HPDE6-E6E7 (cell line): ENCODE data around the gene KCNAB2.
"Not testable (repeated sequence)": the region's sequence is repeated elsewhere in the genome, so short reads cannot be mapped to it uniquely, and the experiment has no call there.

Experiments used
- DNase-seq: peaks from one replicate; pipeline ENCODE4 v3.0.0; 2011; ENCODE audit warnings: missing footprints; ENCODE audit errors: extremely low spot score

The KCNAB2 gene

DNA sequence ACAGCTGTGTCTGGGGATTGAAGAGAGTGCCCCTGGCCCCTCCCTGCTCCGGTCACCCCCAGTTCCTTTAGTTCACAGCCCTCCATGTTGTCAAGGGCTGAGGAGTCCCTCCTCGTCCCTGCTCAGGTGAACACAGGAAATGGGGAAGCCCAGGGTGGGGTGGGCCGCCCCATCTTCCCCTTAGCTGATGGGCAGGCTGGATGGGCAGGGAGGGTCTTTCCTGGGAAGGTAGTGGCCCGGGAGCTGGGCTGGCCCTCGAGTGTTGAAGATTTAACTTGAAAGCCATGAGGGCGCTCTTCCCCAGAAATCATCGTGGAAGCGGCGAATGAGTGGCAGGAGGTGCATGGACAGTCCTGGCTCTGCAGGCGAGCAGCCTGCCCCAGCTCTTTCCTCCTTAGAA is 35.1 kb upstream of the KCNAB2 start:
- no peak for DNase-seq

- DNase-seq = no peak
These were observed 34.3 kb upstream of the KCNAB2 start for GRCh38 chr1:6011161-6011945.

- DNase-seq = no peak
These were observed 33.8 kb upstream of the KCNAB2 start for GRCh38 chr1:6011946-6012258.

GRCh38 chr1:6012529-6013318 is 33.0 kb upstream of the KCNAB2 start:
- DNase-seq = no peak

GRCh38 chr1:6013491-6013890 is 32.2 kb upstream of the KCNAB2 start:
- no peak for DNase-seq

DNA sequence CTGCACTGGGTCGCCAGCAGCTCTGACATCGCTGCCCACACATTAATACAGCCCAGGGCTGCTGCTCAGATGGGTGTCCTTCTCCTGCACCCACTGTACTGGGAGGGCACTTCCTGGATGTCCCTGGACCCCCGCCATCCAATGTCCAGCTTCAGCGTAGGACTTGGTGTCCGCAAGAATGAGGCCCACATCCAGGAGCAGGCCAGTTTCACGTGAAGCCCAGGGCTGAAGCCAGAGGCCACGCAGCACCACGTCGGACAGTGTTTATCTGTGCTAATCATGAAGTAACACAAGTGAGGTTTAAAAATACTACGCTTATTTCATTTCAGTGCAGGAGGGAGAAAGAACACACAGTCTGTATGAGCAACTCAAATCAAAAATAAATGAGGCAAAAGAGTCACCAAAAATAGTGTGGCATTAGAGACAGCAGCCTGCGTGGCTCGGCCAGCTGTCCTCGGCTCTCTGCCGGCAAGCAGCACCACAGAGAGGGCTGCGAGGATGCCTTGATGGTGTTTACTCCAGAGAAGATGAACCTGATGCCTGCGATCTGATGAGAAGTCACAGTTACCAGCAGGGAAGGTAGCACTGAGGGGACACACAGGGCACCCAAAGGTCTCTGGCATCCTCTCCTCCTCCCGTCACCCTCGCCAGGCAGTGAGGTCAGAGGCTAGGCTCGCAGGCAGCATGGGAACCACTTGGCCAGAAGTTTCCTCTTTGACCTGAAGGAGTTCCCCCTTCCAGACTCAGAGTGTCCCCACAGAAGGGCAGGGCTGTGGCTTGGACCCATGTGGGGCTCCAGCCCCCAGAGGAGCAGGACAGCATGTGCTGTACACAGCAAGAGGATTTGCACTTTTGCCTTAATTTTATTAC is 31.3 kb upstream of the KCNAB2 start:
- no peak for DNase-seq

- DNase-seq = peak; percentile 59
These were observed 29.4 kb upstream of the KCNAB2 start for GRCh38 chr1:6016191-6016865.

- not testable (repeated sequence) for DNase-seq
These were observed 28.0 kb upstream of the KCNAB2 start for GRCh38 chr1:6017654-6018053.

- DNase-seq = no peak
These were observed 26.4 kb upstream of the KCNAB2 start for GRCh38 chr1:6019166-6019845.

- DNase-seq = no peak
These were observed 23.5 kb upstream of the KCNAB2 start for GRCh38 chr1:6022193-6022592.

DNA sequence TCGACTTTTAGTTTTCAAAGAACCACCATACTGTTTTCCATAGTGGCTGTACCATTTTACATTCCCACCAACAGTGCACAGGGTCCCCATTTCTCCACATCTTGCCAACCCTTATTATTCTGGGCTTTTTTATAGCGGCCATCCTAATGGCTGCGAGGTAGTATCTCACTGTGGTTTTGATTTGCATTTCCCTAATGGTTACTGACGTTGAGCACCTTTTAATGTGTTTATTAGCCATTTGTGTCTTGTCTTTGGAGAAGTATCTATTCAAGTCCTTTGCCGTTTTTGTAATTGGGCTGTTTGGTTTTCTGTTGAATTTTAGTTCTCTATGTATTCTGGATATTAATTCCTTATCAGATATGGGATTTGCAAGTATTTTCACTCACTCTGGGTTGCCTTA is 22.3 kb upstream of the KCNAB2 start:
- no peak for DNase-seq

- DNase-seq = no peak
These were observed 21.3 kb upstream of the KCNAB2 start for GRCh38 chr1:6024376-6024775.

- peak; percentile 61 for DNase-seq
These were observed 20.2 kb upstream of the KCNAB2 start for GRCh38 chr1:6025269-6026094.

DNA sequence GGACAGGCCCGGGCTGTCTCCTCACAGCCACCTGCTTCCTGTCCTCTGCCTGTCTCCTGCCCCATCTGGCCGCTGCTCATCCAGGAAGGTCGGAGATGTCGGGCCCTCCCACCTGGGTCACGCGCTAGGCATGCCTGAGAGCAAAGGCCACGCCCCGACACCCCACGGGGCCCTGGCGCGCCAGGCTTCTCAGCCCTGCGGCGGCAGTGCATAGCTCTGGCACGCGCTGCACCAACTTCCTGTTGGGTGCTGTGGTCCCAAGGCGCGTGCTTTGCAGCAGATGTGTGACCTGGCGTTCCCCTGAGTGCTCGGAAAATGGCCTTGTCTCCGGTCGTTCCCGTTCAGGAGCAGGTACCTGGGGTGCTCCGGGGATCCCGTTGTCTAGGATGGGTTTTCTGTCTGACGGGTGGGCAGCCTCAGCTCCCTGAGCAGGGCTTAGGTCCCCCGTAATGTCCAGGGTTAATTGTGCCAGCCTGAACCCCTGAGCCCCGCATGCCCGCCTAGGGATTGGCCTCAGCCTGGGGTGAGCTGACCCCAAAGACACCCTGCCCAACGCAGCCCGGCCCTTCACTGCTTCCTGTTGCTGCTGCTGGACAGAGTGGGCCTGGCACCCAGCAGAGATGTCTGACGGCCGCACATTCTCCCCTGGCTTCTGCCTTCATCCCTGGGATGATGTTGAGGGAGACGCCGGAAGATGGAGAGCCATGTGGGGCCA is 19.4 kb upstream of the KCNAB2 start:
- DNase-seq = peak; percentile 55

DNA sequence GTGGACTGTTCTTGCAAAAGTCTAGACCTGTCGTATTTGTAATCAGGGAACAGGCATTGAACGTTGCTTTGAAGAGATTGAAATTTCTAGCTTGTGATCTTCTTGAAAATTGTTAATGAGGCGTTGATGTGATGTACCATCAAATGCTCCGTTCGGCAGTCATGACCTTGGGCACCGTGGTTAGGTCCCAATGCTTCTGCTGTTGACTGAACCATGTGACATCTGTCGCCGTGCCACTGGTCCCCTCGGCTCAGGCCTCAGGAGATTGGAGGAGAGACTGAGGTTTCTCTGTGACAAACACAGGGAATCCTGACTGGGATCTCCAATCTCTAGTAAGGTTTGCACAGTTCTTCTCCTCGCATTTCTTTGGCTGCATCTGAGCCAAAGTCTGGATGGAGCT is 18.1 kb upstream of the KCNAB2 start:
- DNase-seq = no peak

DNA sequence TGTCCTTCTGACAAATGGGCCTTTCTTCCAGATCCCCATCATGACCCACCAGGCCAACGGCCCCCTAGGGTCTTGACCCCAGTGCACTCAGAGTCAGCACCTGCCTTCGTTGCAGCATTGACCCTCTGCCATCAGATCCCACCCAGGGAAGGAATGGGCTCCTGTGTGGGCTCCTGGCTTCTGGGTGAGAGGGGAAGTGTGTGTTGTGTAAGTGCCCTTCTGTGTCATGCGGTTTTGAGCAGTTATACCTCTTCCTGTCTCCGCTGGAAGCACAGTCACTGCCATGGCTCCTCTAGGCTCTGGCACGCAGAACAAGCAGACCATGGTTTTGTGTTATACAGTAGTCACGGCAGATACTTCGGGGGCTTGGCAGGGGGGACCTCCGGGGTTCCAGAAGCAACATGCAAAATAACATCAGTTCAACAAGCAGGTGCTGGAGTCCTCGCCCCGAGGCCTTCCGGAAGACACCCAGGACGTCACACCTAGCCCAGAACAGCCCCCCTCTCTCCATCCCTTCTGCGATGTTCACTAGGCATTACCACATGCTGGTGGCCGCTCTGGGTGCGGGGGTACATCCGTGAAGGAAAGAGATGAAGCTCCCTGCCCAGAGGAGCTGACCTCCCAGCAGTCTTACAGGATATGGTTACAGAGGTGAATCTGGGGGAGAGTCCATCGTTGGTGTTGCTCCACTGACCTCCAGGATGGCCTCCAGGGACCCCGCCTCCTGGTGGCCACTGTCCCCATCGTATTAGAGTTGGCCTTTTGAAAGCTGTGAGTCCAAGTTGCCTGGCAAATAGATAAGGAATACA is 17.4 kb upstream of the KCNAB2 start:
- DNase-seq = no peak

- DNase-seq = no peak
These were observed 16.3 kb upstream of the KCNAB2 start for GRCh38 chr1:6029351-6029750.

DNA sequence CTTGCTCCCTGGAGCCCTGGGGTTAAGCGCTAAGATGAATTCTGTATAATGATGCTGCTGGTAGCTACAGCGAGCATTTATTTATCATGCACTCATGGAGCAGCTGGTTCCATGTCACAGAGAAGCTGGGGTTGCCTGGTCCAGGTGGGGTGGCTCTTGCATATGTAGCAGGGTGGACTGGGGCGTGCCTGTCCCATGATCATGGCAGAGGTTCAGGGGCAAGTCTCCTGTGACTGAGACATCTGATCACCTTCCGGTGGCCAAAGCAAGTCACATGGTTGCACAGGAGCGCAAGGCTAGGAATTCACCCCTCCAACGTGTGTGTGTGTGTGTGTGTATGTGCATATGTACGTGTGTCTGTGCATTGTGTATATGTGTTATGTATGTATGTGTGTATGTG is 15.6 kb upstream of the KCNAB2 start:
- DNase-seq = no peak
